CD4-positive, alpha-beta T cell treated with Interleukin-6 at 100 ng/mL for 8 hours (primary cell): Measurements from ENCODE around the gene HAUS3.
"Not testable (repeated sequence)": the region's sequence is repeated elsewhere in the genome, so short reads cannot be mapped to it uniquely, and the experiment has no call there.

Experiments
- DNase-seq: peaks from one replicate; pipeline ENCODE4 v3.0.0-alpha.2; 2020; ENCODE audit warnings: mixed read lengths, low spot score

HAUS3 gene

GRCh38 chr4:2275546-2276251 lies 33.8 kb upstream of the HAUS3 start:
- no peak for DNase-seq

GRCh38 chr4:2275044-2275397 lies 33.1 kb upstream of the HAUS3 start:
- not testable (repeated sequence) for DNase-seq

GRCh38 chr4:2274320-2275043 lies 32.6 kb upstream of the HAUS3 start:
- DNase-seq, result no peak

- DNase-seq, result no peak
Measured at GRCh38 chr4:2273657-2274319, 31.9 kb upstream of the HAUS3 start.

GRCh38 chr4:2273221-2273620 lies 31.3 kb upstream of the HAUS3 start:
- no peak for DNase-seq

GRCh38 chr4:2272828-2273120 lies 30.9 kb upstream of the HAUS3 start:
- no peak for DNase-seq

- DNase-seq, result no peak
Measured at GRCh38 chr4:2272026-2272827, 30.3 kb upstream of the HAUS3 start.

- no peak for DNase-seq
Measured at GRCh38 chr4:2271279-2272025, 29.5 kb upstream of the HAUS3 start.

GRCh38 chr4:2270341-2271165 lies 28.6 kb upstream of the HAUS3 start:
- no peak for DNase-seq

- no peak for DNase-seq
Measured at GRCh38 chr4:2269618-2270163, 27.8 kb upstream of the HAUS3 start.

GRCh38 chr4:2269206-2269531 lies 27.2 kb upstream of the HAUS3 start:
- DNase-seq, result no peak

- DNase-seq, result no peak
Measured at GRCh38 chr4:2268357-2269205, 26.7 kb upstream of the HAUS3 start.

- DNase-seq, result no peak
Measured at GRCh38 chr4:2267841-2268240, 25.9 kb upstream of the HAUS3 start.

- no peak for DNase-seq
Measured at GRCh38 chr4:2267320-2267811, 25.4 kb upstream of the HAUS3 start.

GRCh38 chr4:2266821-2267220 lies 24.9 kb upstream of the HAUS3 start:
- no peak for DNase-seq

- no peak for DNase-seq
Measured at GRCh38 chr4:2266181-2266580, 24.3 kb upstream of the HAUS3 start.

GRCh38 chr4:2265113-2266110 lies 23.5 kb upstream of the HAUS3 start:
- DNase-seq, result no peak

GRCh38 chr4:2264481-2265041 lies 22.6 kb upstream of the HAUS3 start:
- DNase-seq, result no peak
